GM21825 (cell line): Measurements from ENCODE around the gene ADRA2C.

Source experiments
- ATAC-seq: cut with Tn5 transposase; IDR thresholded peaks from one replicate; pipeline ENCODE4 v1.9.1; 2021; ENCODE audit warnings: mild to moderate bottlenecking, moderate library complexity; ENCODE audit not compliant: unreplicated experiment

Gene ADRA2C

GRCh38 chr4:3775005-3775404, 8.8 kb downstream of the ADRA2C start:
- no peak for ATAC-seq

- no peak for ATAC-seq
Measured at GRCh38 chr4:3775576-3775975, 9.4 kb downstream of the ADRA2C start.

- no peak for ATAC-seq
Measured at GRCh38 chr4:3776166-3777032, 10.2 kb downstream of the ADRA2C start.

- no peak for ATAC-seq
Measured at GRCh38 chr4:3777033-3777390, 10.8 kb downstream of the ADRA2C start.

- no peak for ATAC-seq
Measured at GRCh38 chr4:3777669-3778068, 11.5 kb downstream of the ADRA2C start.

GRCh38 chr4:3779509-3779908, 13.3 kb downstream of the ADRA2C start:
- ATAC-seq = no peak

- no peak for ATAC-seq
Measured at GRCh38 chr4:3780347-3781171, 14.4 kb downstream of the ADRA2C start.

GRCh38 chr4:3781193-3781886, 15.2 kb downstream of the ADRA2C start:
- no peak for ATAC-seq

GRCh38 chr4:3781997-3782930, 16.1 kb downstream of the ADRA2C start:
- no peak for ATAC-seq

GRCh38 chr4:3783693-3784306, 17.6 kb downstream of the ADRA2C start:
- no peak for ATAC-seq

GRCh38 chr4:3784454-3785291, 18.5 kb downstream of the ADRA2C start:
- no peak for ATAC-seq

GRCh38 chr4:3785292-3785565, 19.0 kb downstream of the ADRA2C start:
- no peak for ATAC-seq

- no peak for ATAC-seq
Measured at GRCh38 chr4:3786196-3786869, 20.1 kb downstream of the ADRA2C start.

- no peak for ATAC-seq
Measured at GRCh38 chr4:3787489-3788365, 21.5 kb downstream of the ADRA2C start.

GRCh38 chr4:3788366-3788660, 22.1 kb downstream of the ADRA2C start:
- ATAC-seq = no peak

GRCh38 chr4:3789587-3789986, 23.4 kb downstream of the ADRA2C start:
- no peak for ATAC-seq

- no peak for ATAC-seq
Measured at GRCh38 chr4:3790006-3790561, 23.9 kb downstream of the ADRA2C start.

GRCh38 chr4:3791256-3791655, 25.1 kb downstream of the ADRA2C start:
- ATAC-seq = no peak
